WI38 (cell line): ENCODE data around the gene WNT1.
A peak's percentile ranks its signal among the peaks of the same experiment; 100 is the strongest.

Experiments used
- H3K4me3 ChIP-seq: 2 replicates; pipeline ENCODE4 v1.5.1; 2011; ENCODE audit warnings: low read depth, mild to moderate bottlenecking, control low read depth, low read length
- TF ChIP-seq, protein P1 (sequence below): IDR thresholded peaks from 2 replicates; pipeline ENCODE4 v1.5.1; 2012; ENCODE audit warnings: low read depth, mild to moderate bottlenecking, control low read depth, low read length

WNT1 gene

GRCh38 chr12:48977290-48978281 is 536 bp upstream of the WNT1 start:
- TF ChIP-seq, protein P1, sequence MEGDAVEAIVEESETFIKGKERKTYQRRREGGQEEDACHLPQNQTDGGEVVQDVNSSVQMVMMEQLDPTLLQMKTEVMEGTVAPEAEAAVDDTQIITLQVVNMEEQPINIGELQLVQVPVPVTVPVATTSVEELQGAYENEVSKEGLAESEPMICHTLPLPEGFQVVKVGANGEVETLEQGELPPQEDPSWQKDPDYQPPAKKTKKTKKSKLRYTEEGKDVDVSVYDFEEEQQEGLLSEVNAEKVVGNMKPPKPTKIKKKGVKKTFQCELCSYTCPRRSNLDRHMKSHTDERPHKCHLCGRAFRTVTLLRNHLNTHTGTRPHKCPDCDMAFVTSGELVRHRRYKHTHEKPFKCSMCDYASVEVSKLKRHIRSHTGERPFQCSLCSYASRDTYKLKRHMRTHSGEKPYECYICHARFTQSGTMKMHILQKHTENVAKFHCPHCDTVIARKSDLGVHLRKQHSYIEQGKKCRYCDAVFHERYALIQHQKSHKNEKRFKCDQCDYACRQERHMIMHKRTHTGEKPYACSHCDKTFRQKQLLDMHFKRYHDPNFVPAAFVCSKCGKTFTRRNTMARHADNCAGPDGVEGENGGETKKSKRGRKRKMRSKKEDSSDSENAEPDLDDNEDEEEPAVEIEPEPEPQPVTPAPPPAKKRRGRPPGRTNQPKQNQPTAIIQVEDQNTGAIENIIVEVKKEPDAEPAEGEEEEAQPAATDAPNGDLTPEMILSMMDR = peak; percentile 59
- H3K4me3 ChIP-seq = no peak overlapping the region

DNA sequence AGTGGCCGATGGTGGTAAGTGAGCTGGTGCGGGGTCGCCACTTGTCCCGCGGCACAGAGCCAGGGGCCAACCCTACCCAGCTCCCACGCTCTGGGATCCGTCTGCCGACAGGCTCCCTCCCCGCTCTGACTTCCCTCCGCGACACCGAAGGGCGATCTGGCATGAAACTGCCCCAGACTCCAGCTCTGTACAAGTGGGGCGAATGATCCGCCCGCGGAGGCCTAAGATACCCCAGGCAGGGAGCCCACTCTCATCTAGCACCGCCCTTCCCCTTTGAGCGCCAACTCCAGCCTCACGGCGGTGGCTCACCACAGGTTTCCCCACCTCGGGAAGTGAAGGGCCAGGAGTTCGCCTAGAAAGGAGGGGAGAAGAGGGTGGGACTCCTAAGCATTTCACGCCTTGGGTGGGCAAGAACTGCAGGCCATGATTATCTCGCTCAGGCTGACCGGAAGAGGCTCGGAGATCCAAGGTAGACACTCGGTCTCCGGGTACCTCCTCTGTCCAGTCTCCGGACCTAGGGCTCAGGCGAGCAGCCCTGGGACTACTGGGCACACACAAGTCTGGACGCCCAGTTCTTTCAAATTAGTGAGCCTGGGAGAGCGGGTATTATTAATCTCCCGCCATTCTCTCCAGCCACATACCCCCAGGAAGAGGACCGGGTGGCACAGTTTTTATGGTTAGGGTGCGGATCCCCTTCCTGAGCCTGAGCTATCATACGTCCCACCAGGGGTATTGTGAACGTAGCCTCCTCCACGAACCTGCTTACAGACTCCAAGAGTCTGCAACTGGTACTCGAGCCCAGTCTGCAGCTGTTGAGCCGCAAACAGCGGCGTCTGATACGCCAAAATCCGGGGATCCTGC is 849 bp downstream of the WNT1 start:
- TF ChIP-seq, protein P1 = no peak
- H3K4me3 ChIP-seq = no peak overlapping the region

DNA sequence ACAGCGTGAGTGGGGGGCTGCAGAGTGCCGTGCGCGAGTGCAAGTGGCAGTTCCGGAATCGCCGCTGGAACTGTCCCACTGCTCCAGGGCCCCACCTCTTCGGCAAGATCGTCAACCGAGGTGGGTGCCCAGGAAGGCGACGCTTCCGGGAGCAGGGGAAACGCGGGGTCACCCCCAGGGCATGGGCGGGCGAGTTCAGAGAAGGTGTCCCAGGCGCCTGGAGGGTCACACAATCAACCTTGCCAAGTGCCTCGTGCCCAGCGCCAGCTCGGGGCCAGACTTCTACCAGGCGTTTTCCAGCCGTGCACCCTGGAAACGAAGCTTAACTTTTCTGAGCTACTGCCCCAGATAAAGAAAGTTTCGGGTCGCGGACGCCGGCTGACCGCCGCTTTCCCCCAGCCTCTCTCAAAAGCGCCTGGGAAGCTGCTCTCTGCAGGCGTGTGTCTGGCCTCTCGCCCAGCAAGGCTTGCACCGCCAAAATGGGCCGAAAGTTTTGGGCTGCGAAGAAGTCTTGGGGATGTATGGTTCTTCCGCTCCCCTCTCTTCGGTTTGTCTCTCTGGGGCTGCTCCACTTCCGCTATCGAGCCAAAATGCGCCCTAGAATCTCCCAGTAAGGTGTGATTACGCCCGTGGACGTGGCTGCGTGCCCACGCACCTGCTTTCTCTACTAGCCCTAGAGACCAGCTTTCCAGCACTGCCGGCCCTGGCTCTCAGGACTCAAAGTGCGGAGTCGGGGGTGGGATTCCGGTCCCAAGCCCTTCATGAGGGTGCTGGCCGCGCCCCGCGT is 1.7 kb downstream of the WNT1 start:
- TF ChIP-seq, protein P1 = no peak
- H3K4me3 ChIP-seq = no peak overlapping the region

DNA sequence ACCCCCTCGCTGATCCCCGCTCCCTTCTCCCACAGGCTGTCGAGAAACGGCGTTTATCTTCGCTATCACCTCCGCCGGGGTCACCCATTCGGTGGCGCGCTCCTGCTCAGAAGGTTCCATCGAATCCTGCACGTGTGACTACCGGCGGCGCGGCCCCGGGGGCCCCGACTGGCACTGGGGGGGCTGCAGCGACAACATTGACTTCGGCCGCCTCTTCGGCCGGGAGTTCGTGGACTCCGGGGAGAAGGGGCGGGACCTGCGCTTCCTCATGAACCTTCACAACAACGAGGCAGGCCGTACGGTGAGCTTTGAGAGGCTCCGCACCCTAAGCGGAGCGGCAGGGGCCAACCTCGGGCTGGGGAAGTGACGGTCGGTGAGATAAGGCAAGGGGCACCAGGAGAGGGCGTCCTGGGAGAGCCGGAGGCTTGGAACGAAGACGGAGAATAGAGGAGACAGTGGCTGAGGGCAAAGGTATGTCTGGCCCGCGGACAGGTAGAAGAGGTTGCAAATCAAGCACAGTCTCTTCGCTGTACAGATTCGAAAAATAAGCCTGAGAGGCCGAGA is 2.3 kb downstream of the WNT1 start:
- H3K4me3 ChIP-seq = no peak overlapping the region
- TF ChIP-seq, protein P1 = no peak

- peak overlapping the region; percentile 16; the same call in 1 of the 2 replicates for H3K4me3 ChIP-seq
- TF ChIP-seq, protein P1 = no peak
Observed at GRCh38 chr12:48980953-48981756, 3.0 kb downstream of the WNT1 start.

- TF ChIP-seq, protein P1 = no peak
Observed at GRCh38 chr12:48981757-48982157, 3.6 kb downstream of the WNT1 start.

More at GRCh38 chr12:48981757-48982157, 3.6 kb downstream of the WNT1 start:
- H3K4me3 ChIP-seq = no peak overlapping the region
